Gastroesophageal sphincter (tissue), 4 donors: ENCODE results near the gene MAMSTR. TPM values are rescaled to one million over a fixed set of nuclear protein-coding genes. Genes with fewer than 3 reads are reported as not detected.

Experiments used
- ATAC-seq: fragments of 150-250 bp; one replicate; pipeline ENCODE4 v1.9.1; 2016; ENCODE audit warnings: mild to moderate bottlenecking, moderate library complexity
- H3K27ac ChIP-seq, 4 donors: fragments of 200-600 bp; sonication (generic) in 3 of 4; 1 replicate in 3 of 4; 2 replicates in 1 of 4; pipeline ENCODE4 v1.5.1; 2016 to 2019
- H3K27me3 ChIP-seq: fragments of 200-600 bp; sonication (generic); one replicate; pipeline ENCODE4 v1.5.1; 2019
- H3K36me3 ChIP-seq, 2 donors: fragments of 200-600 bp; sonication (generic); one replicate each; pipeline ENCODE4 v1.5.1; 2019; ENCODE audit warnings: control low read depth in 1 of 2
- H3K4me1 ChIP-seq, 3 donors: fragments of 200-600 bp; sonication (generic); 1 replicate in 2 of 3; 2 replicates in 1 of 3; pipeline ENCODE4 v1.5.1; 2016 to 2019; ENCODE audit warnings: control low read depth in 2 of 3
- H3K4me3 ChIP-seq, 2 donors: fragments of 200-600 bp; sonication (generic); one replicate each; pipeline ENCODE4 v1.5.1; 2019; ENCODE audit warnings: mild to moderate bottlenecking in 1 of 2, moderate library complexity in 1 of 2
- H3K9me3 ChIP-seq, 3 donors: fragments of 200-600 bp; sonication (generic); one replicate each; pipeline ENCODE4 v1.5.1; 2017 to 2019; ENCODE audit warnings: control low read depth in 2 of 3
- EP300 ChIP-seq: sonication (generic); formaldehyde crosslinking; IDR thresholded peaks from one replicate; pipeline ENCODE4 v1.6.1; 2017; ENCODE audit warnings: antibody characterized with exemption, mild to moderate bottlenecking
- POLR2A ChIP-seq, 2 donors: fragments of 450-650 bp; IDR thresholded peaks; one replicate each; pipeline ENCODE4 v1.6.1; 2017; ENCODE audit warnings: antibody characterized with exemption in 2 of 2, mild to moderate bottlenecking in 2 of 2, moderate library complexity in 1 of 2
- POLR2AphosphoS5 ChIP-seq: sonication (generic); formaldehyde crosslinking; IDR thresholded peaks from one replicate; pipeline ENCODE4 v1.6.1; 2017; ENCODE audit warnings: antibody characterized with exemption
- WGBS, 2 donors: methylation state at CpG; one replicate each; pipeline ENCODE4 v1.1.5; 2018; ENCODE audit warnings: low coverage in 1 of 2; 5-methylcytosine and 5-hydroxymethylcytosine counted together
- total RNA-seq, 4 donors: library from RNA; depleted of rRNA; stranded (reverse); fragments of >200 nt; gene quantifications; one replicate each; pipeline ENCODE4 v1.1.0, GENCODE V29; 2016
- TF ChIP-seq, protein P1 (sequence below), 4 experiments: fragments of 200-600 bp in 2 of 4; fragments of 450-650 bp in 2 of 4; sonication (generic) in 1 of 4; IDR thresholded peaks; one replicate each; pipeline ENCODE4 v1.5.1; 2017 to 2019; ENCODE audit warnings: antibody characterized with exemption in 4 of 4, mild to moderate bottlenecking in 2 of 4, moderate library complexity in 2 of 4

MAMSTR gene
- total RNA-seq, 4 donors from 2014 or later: 0.25 to 3.7 (median 1.3) TPM

GRCh38 chr19:48676487-48676886, 43.0 kb downstream of the MAMSTR start:
- Histone ChIP-seq H3K27ac (no peak overlapping the region), H3K4me3 (no peak overlapping the region), H3K9me3 (no peaks in the 10 kb centered on the region), H3K4me1 (peaks cover 0 to 11% (median 6%) of the 10 kb centered on the region in 3 donors), H3K27me3 (no peaks in the 10 kb centered on the region), H3K36me3 (no peaks in the 10 kb centered on the region)
- WGBS, 2 donors: 93% methylated on average over 13 of the region's 17 CpGs; no CpG with 5 or more reads in 1 of the 2 donors
- ATAC-seq: no peak
- TF ChIP-seq POLR2A (IDR thresholded peaks at IDR 0.05): no peak
- no peak for TF ChIP-seq EP300
- TF ChIP-seq, protein P1, sequence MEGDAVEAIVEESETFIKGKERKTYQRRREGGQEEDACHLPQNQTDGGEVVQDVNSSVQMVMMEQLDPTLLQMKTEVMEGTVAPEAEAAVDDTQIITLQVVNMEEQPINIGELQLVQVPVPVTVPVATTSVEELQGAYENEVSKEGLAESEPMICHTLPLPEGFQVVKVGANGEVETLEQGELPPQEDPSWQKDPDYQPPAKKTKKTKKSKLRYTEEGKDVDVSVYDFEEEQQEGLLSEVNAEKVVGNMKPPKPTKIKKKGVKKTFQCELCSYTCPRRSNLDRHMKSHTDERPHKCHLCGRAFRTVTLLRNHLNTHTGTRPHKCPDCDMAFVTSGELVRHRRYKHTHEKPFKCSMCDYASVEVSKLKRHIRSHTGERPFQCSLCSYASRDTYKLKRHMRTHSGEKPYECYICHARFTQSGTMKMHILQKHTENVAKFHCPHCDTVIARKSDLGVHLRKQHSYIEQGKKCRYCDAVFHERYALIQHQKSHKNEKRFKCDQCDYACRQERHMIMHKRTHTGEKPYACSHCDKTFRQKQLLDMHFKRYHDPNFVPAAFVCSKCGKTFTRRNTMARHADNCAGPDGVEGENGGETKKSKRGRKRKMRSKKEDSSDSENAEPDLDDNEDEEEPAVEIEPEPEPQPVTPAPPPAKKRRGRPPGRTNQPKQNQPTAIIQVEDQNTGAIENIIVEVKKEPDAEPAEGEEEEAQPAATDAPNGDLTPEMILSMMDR (IDR thresholded peaks at IDR 0.05): no peak
- TF ChIP-seq POLR2AphosphoS5: no peak

DNA sequence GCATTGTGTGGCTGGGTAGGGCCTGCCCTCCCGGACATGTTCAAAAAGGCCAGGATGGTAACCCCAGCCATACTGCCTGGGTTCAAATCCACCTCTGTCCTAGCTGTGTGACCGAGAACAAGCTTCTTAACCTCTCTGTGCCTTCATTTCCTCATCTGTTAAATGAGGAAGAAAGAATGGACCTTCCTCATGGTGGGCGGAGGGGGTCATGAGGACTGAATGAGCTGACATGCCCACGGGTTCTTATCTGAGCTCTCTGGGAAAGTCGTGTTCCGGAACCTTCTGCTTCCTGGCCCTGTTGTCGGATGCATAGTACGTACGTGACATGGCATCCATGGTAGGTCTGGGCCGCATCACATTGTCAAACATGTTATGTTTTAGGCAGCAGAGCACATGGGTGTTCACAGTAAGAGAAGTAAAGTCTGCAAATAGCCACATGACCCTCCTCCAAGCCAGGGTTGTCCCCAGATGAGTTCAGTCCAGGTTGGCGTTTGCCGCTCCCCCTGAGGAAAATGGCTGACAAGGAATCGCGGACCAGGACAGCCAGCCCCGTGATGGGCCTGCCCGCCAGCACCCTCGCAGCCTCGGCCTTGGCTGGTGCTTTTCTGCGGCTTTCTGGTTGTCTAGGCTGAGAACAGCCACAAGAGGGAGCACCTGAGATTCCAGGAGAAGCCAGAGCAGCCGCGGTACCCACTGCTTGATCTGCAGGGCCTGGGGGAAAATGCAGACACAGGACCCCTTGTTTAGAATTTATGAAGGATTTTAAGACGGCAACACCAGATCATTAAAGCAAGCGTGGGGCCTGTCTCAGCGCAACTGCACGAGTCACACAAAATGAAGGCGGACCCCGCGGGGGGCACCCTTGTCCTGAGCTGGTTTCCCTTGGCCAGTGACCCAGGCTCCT, 44.4 kb downstream of the MAMSTR start:
- Histone ChIP-seq H3K4me1 (peaks cover 0 to 11% (median 6%) of the 10 kb centered on the region in 3 donors), H3K27me3 (no peaks in the 10 kb centered on the region), H3K36me3 (no peaks in the 10 kb centered on the region), H3K4me3 (no peak overlapping the region), H3K27ac (no peak overlapping the region), H3K9me3 (no peaks in the 10 kb centered on the region)
- TF ChIP-seq POLR2A (IDR thresholded peaks at IDR 0.05): no peak
- TF ChIP-seq POLR2AphosphoS5: peak; percentile 12
- TF ChIP-seq, protein P1 (IDR thresholded peaks at IDR 0.05): peak in 3 of 4 experiments; percentile 90 to 91 (median 90)
- no peak for TF ChIP-seq EP300
- 56 to 81% methylated on average over 5 to 15 of the region's 28 CpGs for WGBS, 2 donors
- ATAC-seq: peak; percentile 87

- Histone ChIP-seq H3K4me3 (no peak overlapping the region), H3K27me3 (no peaks in the 10 kb centered on the region), H3K27ac (no peak overlapping the region), H3K9me3 (no peaks in the 10 kb centered on the region), H3K36me3 (no peaks in the 10 kb centered on the region), H3K4me1 (peaks cover 0 to 11% (median 6%) of the 10 kb centered on the region in 3 donors)
- TF ChIP-seq EP300 (no peak), POLR2AphosphoS5 (no peak)
- WGBS, 2 donors: no CpG with 5 or more reads among the region's 19 CpGs
- no peak for ATAC-seq
These were observed 45.2 kb downstream of the MAMSTR start for GRCh38 chr19:48674216-48674809.

DNA sequence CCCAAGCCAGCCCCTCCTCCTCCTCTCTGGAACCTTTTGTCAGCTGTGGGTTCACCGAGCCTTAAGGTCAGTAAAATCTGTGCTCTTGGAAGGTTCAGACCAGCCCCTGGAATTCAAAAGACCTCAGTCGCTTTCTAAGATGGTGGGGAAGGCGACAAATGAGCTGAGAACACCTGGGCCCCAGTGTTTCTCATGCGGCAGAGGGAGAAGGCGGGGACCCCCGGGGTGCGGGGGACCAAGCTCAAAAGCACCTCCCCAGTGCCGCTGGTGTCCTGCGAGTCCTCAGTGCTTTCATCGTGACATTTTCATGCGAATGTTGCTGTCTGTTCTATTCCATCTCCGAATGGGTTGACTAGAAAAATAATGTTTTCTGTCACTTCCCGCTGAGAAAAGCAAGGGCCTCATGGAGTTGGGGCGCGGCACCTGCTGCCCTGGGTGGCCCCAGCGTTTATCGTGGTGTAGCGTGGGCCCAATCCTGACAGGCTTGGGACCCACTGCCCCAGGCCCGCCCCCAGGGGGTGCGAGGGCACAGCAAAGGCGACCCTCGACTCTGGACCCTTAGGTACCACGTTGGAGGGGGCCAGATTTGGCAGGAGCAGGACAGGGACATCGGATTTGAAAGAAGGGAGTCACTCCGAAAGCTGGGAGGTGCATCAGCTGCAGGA, 46.0 kb downstream of the MAMSTR start:
- TF ChIP-seq, protein P1 (IDR thresholded peaks at IDR 0.05): no peak
- TF ChIP-seq EP300 (no peak), POLR2AphosphoS5 (no peak), POLR2A (IDR thresholded peaks at IDR 0.05) (no peak)
- ATAC-seq: no peak
- no peaks in the 10 kb centered on the region for H3K36me3 ChIP-seq
- H3K9me3 ChIP-seq: no peaks in the 10 kb centered on the region
- H3K4me1 ChIP-seq: peaks cover 0 to 11% (median 6%) of the 10 kb centered on the region in 3 donors
- no peaks in the 10 kb centered on the region for H3K27me3 ChIP-seq
- H3K27ac ChIP-seq: no peak overlapping the region
- H3K4me3 ChIP-seq: no peak overlapping the region
- WGBS, 2 donors: 10 to 77% methylated on average over 2 to 4 of the region's 25 CpGs

- Histone ChIP-seq H3K27me3 (no peaks in the 10 kb centered on the region), H3K4me3 (no peak within 1 kb of the TSS), H3K9me3 (no peaks in the 10 kb centered on the region), H3K27ac (no peak within 1 kb of the TSS), H3K4me1 (peaks cover 0 to 11% (median 6%) of the 10 kb centered on the region in 3 donors), H3K36me3 (no peaks in the 10 kb centered on the region)
- ATAC-seq: no peak
- WGBS, 2 donors: 42% methylated on average over 2 of the region's 25 CpGs; no CpG with 5 or more reads in 1 of the 2 donors
- TF ChIP-seq, protein P1 (IDR thresholded peaks at IDR 0.05): no peak
- TF ChIP-seq EP300 (no peak), POLR2A (IDR thresholded peaks at IDR 0.05) (no peak), POLR2AphosphoS5 (no peak)
These were observed 46.5 kb downstream of the MAMSTR start, which contains the start of gene NTN5 for GRCh38 chr19:48672994-48673393. TSS of gene NTN5 (minus strand) at chr19:48673017. CDS start at chr19:48670986, 2,031 bp downstream.
